HG03558 (cell line): Measurements from ENCODE around the gene FAM83G.

Experiments
- ATAC-seq: cut with Tn5 transposase; IDR thresholded peaks from one replicate; pipeline ENCODE4 v1.9.1; 2021; ENCODE audit warnings: moderate number of reproducible peaks; ENCODE audit not compliant: unreplicated experiment; ENCODE audit errors: extremely low read depth

Gene FAM83G

DNA sequence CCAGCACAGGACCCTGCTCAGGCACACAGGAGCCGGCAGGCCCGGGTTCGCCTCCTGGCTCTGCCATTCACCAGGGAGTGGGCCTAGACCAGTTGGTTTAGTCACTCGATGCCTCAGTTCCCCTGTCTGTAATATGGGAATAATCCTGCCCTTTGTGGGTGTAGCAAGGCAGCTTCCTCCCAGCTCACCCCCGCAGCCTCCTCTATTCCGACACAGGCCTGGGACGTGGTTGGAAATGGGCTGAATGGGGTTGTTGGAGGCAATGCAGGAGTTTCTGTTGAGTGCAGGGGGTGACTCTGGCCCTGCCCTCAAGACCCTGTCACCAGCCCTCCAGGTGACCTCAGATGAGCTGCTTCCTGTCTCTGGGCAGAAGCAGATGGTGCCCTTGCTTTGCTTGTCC, 32.8 kb downstream of the FAM83G start:
- no peak for ATAC-seq

DNA sequence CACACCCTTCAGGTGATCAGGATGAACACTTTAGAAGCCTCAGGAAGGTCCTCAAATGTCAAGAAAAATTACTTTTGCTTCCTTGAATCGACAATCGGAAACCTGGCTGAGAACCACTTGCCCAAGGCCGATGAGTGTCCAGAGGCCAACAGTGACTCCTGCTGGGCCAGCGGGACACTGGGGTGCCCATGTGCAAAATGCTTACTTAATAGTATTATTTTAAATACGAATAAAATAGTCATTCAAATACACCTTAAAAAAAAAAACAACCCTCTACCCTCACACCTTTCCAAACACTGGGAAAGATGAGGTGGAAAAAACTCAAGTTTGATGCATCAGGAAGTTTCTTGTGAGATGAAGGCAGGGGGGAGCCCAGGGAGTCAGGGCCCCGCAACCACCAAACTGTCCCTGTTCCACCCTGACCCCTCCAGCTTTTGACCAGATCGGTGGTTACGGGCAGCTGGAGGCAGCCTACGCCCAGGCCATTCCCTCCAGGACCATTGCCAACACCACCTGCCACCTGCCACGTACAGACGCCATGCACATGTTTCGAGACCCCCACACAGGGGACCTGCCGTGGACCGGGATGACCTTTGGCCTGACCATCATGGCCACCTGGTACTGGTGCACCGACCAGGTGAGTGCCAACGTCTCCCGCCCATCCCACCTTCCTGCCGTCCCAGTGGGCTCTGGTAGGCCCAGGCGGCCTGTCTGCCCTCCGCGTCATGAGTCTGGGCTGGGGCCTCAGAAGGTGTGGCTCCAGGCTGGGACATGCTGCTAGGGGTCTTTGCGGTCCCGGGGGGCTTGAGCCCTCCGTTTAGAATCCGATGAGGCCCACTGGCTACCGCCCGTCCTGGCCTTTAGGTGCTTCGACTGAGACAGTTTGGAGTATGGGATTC, 33.7 kb downstream of the FAM83G start:
- ATAC-seq: no peak

DNA sequence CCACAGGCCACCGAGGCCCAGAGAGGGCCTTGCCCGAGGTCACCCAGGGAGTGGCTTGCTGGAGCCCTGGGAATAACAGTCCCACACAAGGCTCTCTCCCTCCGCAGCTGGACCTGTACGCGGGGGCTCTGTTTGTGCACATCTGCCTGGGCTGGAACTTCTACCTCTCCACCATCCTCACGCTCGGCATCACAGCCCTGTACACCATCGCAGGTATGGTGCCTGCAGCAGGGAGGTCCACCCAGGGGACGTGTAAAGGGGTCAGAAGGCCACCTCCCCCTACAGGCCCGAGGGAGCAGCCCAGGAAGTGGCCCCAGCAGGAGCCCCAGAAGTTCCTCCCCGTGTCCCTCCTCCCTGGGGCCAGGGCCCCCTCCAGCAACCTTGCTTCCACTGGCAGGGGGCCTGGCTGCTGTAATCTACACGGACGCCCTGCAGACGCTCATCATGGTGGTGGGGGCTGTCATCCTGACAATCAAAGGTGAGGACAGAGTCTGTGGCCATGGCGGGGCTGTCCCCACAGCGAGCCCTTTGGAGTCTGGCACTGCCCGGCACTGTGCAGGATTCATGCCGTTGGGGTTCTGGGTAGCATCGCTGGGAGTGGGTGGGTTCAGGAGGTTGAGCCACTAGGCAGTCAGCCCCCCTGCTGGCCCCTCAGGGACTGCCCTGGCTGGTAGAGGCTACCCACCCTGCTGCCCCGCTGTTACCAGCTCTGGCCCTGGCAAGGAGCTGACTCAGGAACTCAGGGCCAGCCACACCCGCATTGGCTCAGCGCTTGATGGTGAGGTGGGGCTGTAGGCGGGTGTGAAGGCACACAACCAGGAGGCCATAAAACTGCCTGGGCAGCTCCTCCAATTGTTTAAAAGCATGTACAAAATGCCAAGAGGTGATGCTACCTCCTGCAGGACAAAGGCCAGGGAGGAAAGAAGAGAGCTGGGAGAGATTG, 35.3 kb downstream of the FAM83G start:
- ATAC-seq: no peak

DNA sequence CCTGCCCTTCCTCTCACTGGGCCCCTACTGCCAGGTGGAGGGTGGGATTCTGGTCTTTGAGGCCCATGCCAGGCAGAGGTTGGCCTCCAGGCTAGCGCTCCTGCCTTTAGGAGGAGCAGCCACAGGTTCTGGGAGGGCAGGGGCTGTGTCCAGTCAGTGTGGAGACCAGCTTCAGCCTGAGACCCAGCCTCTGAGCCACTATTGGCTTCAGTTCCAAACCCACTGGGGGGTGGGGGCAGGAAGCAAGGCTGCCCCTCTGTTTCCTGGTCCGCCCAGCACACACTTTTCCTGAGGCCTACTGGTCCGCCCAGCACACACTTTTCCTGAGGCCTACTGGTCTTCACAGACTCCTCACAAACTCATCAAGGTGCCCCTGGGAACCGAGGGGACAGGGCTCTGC, 36.2 kb downstream of the FAM83G start:
- no peak for ATAC-seq

DNA sequence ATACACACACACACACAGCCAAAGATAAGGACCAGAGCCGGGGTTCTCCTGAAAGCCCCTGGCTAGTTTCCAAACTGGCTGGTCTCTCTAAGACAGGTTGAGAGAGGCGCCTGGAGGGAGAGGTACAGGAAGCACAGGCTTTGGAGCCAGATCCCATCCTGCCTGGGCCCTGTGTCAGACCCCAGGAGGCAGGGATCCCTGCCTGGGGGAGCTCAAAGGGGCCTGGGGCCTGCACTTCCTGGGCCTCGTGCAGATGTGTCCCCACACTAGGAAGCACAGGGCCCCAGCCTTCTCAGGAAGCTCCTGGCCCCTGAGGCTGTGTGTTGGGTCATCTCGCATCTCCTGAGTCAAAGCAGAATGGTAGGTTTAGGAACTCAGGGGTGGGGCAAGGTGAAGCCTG, 36.6 kb downstream of the FAM83G start:
- no peak for ATAC-seq

DNA sequence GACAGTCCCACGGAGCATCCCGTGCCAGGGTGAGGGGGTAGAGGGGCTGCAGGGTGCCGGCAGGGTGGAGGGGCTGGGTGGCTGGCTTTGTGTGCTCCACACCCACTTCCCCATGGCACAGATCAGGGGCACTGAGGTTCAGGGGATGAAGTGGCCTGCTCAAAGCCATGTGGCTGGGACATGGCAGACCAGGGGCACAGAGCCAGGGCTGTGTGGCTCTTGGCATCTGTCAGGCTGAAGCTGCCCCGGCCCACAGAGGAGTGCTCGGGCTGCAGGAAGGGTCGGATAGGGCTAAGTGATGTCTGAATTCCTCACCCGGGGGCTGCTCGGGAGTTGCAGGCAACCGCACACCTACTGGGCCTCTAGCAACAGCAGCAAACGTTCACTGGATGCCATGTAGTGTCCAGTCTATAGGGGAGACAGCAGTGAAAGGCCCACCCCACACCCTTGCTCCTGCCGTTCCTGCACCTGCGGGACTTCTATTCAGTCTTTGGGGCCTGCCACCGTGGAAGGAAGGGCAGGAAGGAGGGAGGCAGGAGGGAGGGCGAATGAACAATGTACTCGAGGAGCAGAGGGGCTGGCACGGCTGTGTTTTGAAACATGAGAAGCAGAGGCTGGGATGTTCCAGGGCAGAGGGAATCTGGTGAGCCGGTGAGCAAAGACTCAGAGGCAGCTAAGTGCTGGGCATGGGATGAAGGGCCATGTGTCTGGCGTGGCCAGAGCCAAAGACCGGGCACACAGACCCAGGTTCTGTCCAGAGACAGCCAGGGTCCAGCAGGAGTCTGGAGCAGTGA, 37.5 kb downstream of the FAM83G start:
- ATAC-seq: no peak

DNA sequence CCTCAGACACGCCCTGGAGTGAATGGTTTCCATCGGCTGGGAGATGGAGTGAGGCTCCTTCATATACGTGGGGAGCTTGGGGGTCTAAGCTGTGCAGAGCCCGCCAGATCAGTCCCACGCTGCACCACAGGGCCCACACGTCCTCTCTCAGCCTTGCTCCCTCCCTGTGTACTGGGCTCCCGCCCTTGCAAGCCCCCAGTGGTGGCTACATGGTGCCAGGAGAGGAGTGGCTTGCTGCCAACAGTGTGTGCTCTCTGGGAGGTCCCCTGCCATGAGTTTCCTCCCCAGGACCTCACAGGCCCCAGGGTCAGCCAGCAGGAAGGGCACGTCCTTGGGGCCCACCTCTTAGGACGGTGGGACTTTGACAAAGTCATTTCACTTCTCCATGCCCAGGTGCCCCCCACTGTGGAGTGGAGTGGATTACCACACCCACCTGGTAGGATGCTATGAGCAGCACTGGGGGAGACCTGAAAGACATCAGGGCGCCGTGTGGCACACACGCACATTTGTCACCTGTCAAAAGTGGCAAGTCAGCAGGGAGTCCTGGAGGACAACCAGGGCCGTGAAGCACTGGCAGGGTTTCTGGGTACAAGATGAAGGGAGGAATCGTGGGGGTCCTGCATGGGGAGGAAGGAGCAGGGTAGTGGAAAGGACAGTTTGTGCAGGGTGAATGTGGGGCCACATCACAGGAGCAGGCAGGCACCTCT, 38.9 kb downstream of the FAM83G start:
- no peak for ATAC-seq

DNA sequence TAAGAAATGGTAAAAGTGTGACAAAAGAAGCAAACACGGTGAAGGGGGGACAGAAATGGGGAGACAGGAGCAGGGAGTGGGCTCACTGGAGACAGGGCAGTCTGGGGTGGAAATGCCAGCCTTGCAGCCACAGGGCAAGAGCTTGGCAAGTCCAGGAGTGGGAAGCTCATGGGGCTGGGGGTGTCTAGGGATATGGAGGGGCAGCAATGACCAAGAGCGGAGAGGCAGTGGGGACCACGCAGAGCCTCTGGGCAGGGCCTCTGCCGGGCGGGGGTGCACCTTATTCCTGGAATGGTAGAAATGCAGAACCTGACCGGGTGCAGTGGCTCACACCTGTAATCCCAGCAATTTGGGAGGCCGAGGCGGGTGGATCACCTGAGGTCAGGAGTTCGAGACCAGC, 40.0 kb downstream of the FAM83G start:
- no peak for ATAC-seq

DNA sequence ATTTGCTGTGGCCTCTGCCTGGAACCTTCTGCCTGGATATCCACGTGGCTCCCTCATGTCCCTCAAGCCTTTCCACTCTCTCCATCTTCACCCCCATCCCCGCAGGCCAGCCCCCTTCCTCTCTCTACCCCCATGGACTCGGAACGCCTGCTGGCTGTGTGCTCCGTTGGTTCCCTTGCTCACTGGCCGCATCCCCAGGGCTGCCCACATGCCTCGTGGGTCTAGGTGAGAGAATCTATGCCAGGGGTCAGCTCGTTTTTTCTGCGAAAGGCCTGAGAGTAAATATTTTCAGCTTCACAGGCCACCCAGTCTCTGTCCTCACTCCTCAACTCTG, 40.6 kb downstream of the FAM83G start:
- no peak for ATAC-seq

DNA sequence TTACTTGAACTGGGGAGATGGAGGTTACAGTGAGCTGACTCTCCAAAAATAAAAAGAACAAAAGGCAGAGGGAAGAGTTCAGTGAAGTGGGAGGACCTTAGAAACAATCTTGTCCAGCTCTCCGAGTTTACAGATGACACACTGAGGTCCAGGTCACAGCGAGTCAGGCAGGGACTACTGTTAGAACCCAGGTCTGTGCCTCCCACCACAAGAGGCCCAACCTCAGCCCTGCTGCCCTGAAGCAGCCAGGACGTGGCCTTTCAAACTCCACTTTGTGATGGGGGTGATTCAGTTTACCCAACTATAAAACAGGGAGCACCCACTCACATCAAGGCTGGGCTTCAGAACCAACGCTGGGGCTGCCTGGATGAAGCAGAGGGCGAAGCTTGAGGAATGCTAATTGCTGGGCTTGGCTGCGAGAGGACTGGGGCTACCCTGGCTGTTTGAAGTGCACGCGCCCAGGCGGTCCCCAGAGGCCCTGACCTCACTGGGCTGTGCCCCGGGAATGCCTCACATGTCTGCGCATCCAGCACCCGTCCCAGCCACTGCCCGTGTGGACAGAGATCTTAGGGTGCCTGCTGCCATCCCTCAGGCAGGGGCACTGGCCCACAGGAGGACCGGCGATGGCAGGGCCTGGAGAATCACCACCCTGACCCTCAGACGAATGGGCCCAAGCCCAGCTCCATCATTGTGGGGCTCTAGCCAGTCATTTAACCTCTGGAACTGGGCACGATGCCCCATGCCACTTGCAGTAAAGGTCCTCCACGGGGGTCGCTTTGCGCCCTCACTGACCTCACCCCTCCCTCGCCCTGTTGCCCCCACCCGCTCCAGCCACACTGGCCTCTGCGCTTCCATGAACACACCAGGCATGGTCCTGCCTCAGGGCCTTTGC, 41.2 kb downstream of the FAM83G start:
- ATAC-seq: no peak

DNA sequence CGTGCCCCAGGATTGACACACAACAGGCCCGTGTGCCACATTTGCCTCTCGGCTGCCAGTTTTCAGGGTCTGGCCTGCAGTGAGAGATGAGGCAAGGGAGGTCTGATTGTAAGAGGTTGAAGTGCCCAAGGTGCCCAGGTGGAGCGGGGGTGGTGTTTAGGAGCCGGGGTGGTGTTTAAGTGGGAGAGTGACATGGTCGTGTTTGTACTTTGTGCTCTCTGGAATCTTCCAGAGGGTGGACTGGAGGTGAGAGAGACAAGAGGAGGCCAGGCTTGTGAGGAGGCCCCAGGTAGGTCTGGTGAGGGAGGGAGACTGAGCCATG, 42.1 kb downstream of the FAM83G start:
- ATAC-seq: no peak

DNA sequence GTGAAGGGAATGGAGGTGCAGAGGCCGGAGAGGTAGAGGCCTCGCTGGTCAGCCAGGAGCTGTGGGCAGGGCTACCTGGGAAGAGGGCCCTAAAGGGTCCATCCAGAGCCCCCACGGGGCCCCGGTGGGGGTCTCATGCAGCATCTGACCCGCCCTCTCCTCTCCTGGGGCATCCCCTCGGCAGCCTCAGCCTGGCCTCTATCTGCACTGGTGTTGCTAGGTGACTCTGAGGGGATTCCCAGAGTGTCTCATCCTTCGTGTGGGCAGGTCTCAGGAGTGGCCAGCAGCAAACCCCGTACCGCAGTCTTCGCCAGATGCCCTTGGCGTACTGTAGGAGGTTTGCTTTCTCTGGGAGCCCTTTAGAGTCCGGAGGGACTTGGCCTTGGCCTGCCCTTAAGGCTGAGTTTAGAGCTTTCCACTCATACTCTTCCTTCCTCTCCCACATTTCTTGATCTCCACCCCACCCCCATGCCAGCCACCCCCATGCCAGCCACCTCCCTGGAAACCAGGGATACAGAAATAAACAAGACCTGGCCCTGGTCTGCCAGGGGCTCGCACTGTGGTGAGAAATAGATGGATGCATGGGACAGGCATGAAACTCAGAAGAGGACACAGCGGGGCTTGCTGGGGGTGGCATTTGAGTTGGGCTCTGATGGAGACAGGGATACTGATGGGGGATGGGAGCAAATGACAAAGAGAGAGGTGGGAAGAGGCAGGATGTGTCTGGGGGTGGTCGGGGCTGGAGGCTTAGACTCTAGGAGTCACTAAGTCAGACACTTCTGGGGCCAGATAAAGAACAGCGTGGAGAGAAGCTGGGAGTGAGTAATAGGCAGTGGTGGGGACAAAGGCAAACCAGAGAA, 42.7 kb downstream of the FAM83G start:
- ATAC-seq: no peak

DNA sequence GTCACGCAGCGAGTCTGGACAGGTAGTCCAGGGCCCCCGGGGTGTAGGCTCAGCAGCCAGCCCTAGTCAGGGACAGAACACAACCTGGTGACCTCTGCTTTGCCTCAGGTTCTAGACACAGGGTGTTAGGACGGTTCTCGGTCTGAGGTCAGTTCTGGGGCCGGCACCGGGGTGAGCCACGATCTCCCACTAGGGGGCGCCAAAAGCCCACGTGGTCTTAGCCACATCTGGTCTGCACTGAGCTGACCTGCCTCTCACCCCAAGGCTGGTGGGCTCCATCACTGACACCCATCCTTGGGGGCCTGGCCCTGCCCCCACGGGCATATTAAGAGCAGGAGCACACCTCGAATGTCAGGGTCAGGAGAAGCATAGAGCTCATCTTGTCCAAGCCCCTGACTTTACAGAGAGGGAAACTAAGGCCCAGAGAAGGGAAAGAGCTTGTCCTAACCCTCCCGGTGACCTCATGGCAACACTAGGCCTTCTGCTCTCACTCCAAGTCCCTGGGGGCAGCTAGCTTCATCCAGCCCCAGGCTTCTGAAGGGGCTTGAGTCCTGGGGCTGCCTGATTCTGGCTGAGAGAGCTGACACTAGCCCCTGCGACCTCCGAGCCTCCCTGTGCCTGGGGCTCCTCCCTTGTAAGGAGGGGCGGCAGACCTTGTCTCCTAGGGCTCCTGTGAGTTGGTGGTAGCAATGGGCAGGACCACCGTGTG, 43.6 kb downstream of the FAM83G start:
- no peak for ATAC-seq

DNA sequence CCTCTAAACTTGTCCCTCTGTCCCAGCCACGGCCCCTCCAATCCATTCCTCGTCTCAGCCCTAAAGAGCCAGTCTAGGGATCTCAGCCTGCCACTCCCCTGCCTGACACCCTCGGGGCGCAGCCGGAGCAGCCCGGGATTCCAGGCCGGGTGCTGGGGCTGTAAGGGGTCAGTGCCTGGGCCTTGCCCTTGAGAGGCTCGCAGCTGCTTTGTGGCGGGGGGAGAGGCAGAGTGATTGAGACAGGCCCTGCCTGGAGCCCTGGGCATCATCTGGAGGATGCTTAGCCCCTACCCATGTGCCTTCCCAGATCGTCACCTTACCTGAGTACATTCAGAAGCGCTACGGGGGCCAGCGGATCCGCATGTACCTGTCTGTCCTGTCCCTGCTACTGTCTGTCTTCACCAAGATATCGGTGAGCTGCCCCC, 44.3 kb downstream of the FAM83G start:
- ATAC-seq: no peak

DNA sequence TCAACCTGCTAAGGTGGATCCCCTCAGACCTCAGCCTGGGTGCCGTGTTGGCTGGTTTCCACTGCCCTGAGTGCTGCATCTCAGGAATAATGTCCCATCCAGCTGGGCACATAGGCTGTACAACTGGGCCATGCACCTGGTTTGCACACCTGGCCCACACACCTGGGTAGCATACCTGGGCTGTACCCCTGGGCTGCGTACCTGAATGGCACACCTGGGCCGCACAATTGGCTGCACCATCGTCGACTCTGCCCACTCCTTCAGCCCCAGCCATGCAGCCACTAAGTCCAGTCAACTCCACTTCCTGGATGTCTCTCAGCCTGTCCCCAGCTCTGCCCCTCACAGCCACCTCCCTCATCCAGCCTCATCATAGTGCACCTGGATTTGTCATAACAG, 44.7 kb downstream of the FAM83G start:
- ATAC-seq: no peak

DNA sequence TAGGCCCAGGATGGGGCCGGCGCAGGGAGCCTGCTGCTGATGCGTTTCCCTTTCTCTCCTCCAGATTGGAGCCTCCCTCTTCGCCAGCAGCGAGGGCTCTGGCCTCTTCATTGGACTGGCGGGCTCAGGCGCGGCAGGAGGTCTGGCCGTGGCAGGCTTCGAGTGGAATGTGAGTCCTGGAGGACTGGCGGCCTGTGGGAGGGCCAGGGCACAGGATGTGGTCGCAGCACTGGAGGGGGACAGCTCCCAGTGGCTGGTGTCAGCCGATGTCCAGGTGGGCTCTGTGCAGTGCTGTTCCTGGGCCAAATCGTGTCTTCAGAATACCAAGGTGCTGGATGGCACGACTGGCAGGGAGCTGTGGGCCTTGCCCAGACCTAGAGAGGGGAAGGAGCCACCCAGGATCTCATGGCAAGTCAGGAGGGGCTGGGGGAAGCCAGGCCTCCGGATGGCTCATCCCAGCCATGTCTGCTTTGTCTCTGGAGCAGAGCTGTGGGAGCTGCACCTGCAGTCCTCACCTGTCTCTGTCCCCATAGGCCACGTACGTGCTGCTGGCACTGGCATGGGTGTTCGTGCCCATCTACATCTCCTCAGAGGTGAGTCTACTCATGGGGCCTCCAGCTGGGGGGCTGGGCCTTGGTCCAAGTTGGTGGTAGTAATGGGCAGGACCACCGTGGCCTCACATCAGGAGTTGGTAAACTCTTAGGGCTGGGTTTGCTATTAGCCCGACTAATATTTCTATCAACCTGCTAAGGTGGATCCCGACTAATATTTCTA, 45.3 kb downstream of the FAM83G start:
- ATAC-seq: no peak

DNA sequence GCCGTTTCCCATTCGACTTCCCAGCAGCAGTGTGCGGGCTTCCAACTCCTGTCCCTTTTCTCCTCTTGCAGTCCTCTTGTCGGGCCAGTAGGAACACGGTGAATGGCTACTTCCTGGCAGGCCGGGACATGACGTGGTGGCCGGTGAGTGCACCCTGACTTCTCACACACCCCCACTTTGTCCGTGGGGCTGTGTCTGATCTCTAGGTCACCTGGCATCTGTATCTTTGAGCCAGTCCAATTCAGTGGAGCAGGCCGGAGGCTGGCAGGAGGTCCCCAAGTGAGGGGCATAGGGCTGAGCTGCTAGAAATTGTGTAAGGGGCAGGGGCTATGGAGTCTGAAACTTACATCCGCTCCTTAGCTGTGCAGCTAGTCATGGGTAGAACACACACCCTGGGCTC, 46.0 kb downstream of the FAM83G start:
- ATAC-seq: no peak
